Measurements from ENCODE around the gene GXYLT2.

GXYLT2 gene

DNA sequence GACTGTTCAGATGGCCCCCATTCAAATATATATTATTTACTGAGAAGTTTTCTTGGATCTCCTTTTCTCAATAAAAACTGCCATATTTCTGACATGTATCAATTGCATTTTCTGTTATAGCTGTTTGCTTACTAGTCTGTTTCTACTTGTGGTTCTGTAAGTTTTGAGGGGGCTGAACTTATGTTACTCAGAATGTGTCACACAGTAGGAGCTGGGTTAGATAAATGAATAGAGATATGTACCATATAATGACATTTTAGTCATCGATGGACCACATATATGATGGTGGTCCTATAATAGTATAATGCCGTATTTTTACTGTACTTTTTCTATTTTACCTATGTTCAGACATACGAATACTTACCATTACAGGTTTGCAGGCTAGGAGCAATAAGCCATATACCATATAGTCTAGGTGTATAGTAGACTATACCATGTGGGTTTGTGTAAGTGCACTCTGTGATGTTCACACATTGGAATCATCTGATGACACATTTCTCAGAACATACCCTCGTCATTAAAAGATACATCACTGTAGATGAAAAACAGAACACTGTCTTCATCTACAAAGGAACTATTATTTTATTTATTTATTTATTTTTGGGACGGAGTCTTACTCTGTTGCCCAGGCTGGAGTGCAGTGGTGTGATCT, 131.1 kb downstream of the GXYLT2 start:
- Histone ChIP-seq H3K4me3 (ENCODE audit: low read length) (no peak overlapping the region), H3K9me3 (replicated peaks; ENCODE audit: insufficient read depth, low read length) (no peaks in the 10 kb centered on the region), H3K27ac (ENCODE audit: low read length) (no peak overlapping the region), H3K9ac (ENCODE audit: low read length) (no peak overlapping the region), H3K79me2 (ENCODE audit: low read length) (peaks cover 100% of the 10 kb centered on the region), H3F3A (ENCODE audit: insufficient read depth, low read length) (no peaks in the 10 kb centered on the region), H3K36me3 (replicated peaks; ENCODE audit: insufficient read depth, low read length) (peaks cover 3% of the 10 kb centered on the region; the same call in 1 of the 2 replicates), H3K4me1 (ENCODE audit: low read length) (peaks cover 8% of the 10 kb centered on the region), H3K4me2 (ENCODE audit: low read depth, low read length) (no peak overlapping the region), H3K9me2 (replicated peaks; ENCODE audit: insufficient read depth, low read length) (no peaks in the 10 kb centered on the region), H3K27me3 (replicated peaks; ENCODE audit: insufficient read depth, low read length) (no peaks in the 10 kb centered on the region), H2AFZ (ENCODE audit: low read length) (no peak overlapping the region), H4K20me1 (ENCODE audit: insufficient read depth, low read length) (peaks cover 65% of the 10 kb centered on the region)
- TF ChIP-seq CTCF (IDR thresholded peaks at IDR 0.05; ENCODE audit: low read length), result no peak
- no peak for TF ChIP-seq EZH2 (optimal IDR thresholded peaks at IDR 0.05; ENCODE audit: low read depth, low read length)
- no peak for TF ChIP-seq EZH2phosphoT487 (IDR thresholded peaks at IDR 0.05; ENCODE audit: low read length)
- no peak for DNase-seq

DNA sequence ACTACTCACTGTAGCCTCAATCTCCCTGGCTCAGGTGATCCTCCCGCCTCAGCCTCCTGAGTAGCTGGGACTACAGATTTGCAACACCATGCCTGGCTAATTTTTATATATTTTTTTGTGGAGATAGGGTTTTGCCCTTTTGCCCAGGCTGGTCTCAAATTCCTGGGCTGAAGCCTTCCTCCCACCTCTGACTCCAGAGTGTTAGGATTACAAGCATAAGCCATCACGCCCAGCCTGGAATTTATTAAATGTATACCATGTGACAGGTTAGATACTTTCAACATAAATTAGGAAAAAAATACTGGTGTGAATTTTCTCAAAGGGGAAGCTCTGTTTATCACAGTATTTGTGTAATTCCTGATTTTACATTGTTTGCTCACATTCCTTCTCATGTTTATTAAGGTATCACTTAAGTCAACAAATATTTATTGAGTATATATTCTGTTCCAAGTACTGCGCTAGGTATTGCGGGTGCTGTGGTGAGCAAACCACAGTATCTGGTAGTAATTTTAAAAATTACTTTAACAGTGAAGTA, 133.5 kb downstream of the GXYLT2 start:
- Histone ChIP-seq H3K27ac (ENCODE audit: low read length) (no peak overlapping the region), H3K36me3 (replicated peaks; ENCODE audit: insufficient read depth, low read length) (peaks cover 6% of the 10 kb centered on the region; the same call in 1 of the 2 replicates), H3K4me3 (ENCODE audit: low read length) (no peak overlapping the region), H3K27me3 (replicated peaks; ENCODE audit: insufficient read depth, low read length) (no peaks in the 10 kb centered on the region), H3K9me2 (replicated peaks; ENCODE audit: insufficient read depth, low read length) (no peaks in the 10 kb centered on the region), H4K20me1 (ENCODE audit: insufficient read depth, low read length) (peaks cover 69% of the 10 kb centered on the region), H3K79me2 (ENCODE audit: low read length) (peaks cover 100% of the 10 kb centered on the region), H3F3A (ENCODE audit: insufficient read depth, low read length) (no peaks in the 10 kb centered on the region), H3K9me3 (replicated peaks; ENCODE audit: insufficient read depth, low read length) (no peaks in the 10 kb centered on the region), H3K4me1 (ENCODE audit: low read length) (peaks cover 4% of the 10 kb centered on the region), H3K9ac (ENCODE audit: low read length) (no peak overlapping the region), H3K4me2 (ENCODE audit: low read depth, low read length) (no peak overlapping the region), H2AFZ (ENCODE audit: low read length) (no peak overlapping the region)
- TF ChIP-seq EZH2 (optimal IDR thresholded peaks at IDR 0.05; ENCODE audit: low read depth, low read length), result no peak
- no peak for TF ChIP-seq EZH2phosphoT487 (IDR thresholded peaks at IDR 0.05; ENCODE audit: low read length)
- TF ChIP-seq CTCF (IDR thresholded peaks at IDR 0.05; ENCODE audit: low read length), result no peak
- no peak for DNase-seq

GRCh38 chr3:73024836-73025235, 137.0 kb downstream of the GXYLT2 start:
- no peaks in the 10 kb centered on the region for H3K9me2 ChIP-seq (replicated peaks; ENCODE audit: insufficient read depth, low read length)
- H3K4me2 ChIP-seq (ENCODE audit: low read depth, low read length), result no peak overlapping the region
- TF ChIP-seq EZH2phosphoT487 (IDR thresholded peaks at IDR 0.05; ENCODE audit: low read length), result no peak
- TF ChIP-seq CTCF (IDR thresholded peaks at IDR 0.05; ENCODE audit: low read length), result no peak
- TF ChIP-seq EZH2 (optimal IDR thresholded peaks at IDR 0.05; ENCODE audit: low read depth, low read length), result no peak
- H3K4me1 ChIP-seq (ENCODE audit: low read length), result peaks cover 9% of the 10 kb centered on the region; the same call in 1 of the 2 replicates
- no peak overlapping the region for H3K9ac ChIP-seq (ENCODE audit: low read length)
- no peak overlapping the region for H3K27ac ChIP-seq (ENCODE audit: low read length)
- peaks cover 68% of the 10 kb centered on the region for H4K20me1 ChIP-seq (ENCODE audit: insufficient read depth, low read length)
- DNase-seq, result no peak
- no peak overlapping the region for H2AFZ ChIP-seq (ENCODE audit: low read length)
- peaks cover 100% of the 10 kb centered on the region for H3K79me2 ChIP-seq (ENCODE audit: low read length)
- peaks cover 6% of the 10 kb centered on the region; the same call in 1 of the 2 replicates for H3K36me3 ChIP-seq (replicated peaks; ENCODE audit: insufficient read depth, low read length)
- H3K9me3 ChIP-seq (replicated peaks; ENCODE audit: insufficient read depth, low read length), result no peaks in the 10 kb centered on the region
- H3K27me3 ChIP-seq (replicated peaks; ENCODE audit: insufficient read depth, low read length), result no peaks in the 10 kb centered on the region
- no peak overlapping the region for H3K4me3 ChIP-seq (ENCODE audit: low read length)
- no peaks in the 10 kb centered on the region for H3F3A ChIP-seq (ENCODE audit: insufficient read depth, low read length)
